ENCODE measurements around the gene PCDHGB1. TPM values are rescaled to one million over a fixed set of nuclear protein-coding genes. Genes with fewer than 3 reads are reported as not detected.
A peak's percentile ranks its signal among the peaks of the same experiment; 100 is the strongest.
"Not testable (repeated sequence)": the region's sequence is repeated elsewhere in the genome, so short reads cannot be mapped to it uniquely, and the experiment has no call there.

The PCDHGB1 gene
- total RNA-seq, 6 donors from 2014 or later, result 0.76 to 6.3 (median 1.3) TPM

DNA sequence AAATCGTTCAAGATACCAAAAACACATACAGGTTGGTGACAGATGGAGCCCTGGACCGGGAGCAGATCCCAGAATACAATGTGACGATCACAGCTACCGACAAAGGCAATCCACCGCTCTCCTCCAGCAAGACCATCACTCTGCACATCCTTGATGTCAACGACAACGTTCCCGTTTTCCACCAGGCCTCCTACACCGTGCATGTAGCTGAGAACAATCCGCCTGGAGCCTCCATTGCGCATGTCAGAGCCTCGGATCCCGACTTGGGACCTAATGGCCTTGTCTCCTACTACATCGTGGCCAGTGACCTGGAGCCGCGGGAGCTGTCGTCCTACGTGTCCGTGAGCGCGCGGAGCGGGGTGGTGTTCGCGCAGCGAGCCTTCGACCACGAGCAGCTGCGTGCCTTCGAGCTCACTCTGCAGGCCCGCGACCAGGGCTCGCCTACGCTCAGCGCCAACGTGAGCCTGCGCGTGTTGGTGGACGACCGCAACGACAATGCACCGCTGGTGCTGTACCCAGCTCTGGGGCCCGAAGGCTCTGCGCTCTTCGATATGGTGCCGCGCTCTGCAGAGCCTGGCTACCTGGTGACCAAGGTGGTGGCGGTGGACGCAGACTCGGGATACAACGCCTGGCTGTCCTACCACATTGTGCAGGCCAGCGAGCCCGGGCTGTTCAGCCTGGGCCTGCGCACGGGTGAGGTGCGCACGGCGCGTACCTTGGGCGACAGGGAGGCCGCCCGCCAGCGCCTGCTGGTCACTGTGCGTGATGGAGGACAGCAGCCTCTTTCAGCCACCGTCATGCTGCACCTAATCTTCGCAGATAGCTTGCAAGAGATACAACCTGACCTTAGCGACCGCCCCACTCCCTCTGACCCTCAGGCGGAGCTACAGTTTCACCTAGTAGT lies 21.9 kb downstream of the PCDHGB1 start:
- TF ChIP-seq, protein P1, sequence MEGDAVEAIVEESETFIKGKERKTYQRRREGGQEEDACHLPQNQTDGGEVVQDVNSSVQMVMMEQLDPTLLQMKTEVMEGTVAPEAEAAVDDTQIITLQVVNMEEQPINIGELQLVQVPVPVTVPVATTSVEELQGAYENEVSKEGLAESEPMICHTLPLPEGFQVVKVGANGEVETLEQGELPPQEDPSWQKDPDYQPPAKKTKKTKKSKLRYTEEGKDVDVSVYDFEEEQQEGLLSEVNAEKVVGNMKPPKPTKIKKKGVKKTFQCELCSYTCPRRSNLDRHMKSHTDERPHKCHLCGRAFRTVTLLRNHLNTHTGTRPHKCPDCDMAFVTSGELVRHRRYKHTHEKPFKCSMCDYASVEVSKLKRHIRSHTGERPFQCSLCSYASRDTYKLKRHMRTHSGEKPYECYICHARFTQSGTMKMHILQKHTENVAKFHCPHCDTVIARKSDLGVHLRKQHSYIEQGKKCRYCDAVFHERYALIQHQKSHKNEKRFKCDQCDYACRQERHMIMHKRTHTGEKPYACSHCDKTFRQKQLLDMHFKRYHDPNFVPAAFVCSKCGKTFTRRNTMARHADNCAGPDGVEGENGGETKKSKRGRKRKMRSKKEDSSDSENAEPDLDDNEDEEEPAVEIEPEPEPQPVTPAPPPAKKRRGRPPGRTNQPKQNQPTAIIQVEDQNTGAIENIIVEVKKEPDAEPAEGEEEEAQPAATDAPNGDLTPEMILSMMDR (IDR thresholded peaks at IDR 0.05), result no peak
- TF ChIP-seq EP300 (IDR thresholded peaks at IDR 0.05) (no peak), POLR2AphosphoS5 (IDR thresholded peaks at IDR 0.05) (no peak), POLR2A (IDR thresholded peaks at IDR 0.05) (no peak)
- no peak overlapping the region for H3K27ac ChIP-seq
- ATAC-seq (ENCODE audit: low FRiP score in 2 of 2) (no peak), DNase-seq (peak in 1 of 2 donors; percentile 73)
- peaks cover 0 to 3% (median 0%) of the 10 kb centered on the region in 4 donors for H3K27me3 ChIP-seq
- H3K9me3 ChIP-seq, result peaks cover 55 to 89% (median 79%) of the 10 kb centered on the region in 4 donors
- WGBS, 2 donors, result 33 to 36% methylated on average over 32 to 50 of the region's 69 CpGs
- H3K36me3 ChIP-seq, result no peaks in the 10 kb centered on the region
- no peak overlapping the region for H3K4me3 ChIP-seq
- H3K4me1 ChIP-seq, result no peaks in the 10 kb centered on the region

DNA sequence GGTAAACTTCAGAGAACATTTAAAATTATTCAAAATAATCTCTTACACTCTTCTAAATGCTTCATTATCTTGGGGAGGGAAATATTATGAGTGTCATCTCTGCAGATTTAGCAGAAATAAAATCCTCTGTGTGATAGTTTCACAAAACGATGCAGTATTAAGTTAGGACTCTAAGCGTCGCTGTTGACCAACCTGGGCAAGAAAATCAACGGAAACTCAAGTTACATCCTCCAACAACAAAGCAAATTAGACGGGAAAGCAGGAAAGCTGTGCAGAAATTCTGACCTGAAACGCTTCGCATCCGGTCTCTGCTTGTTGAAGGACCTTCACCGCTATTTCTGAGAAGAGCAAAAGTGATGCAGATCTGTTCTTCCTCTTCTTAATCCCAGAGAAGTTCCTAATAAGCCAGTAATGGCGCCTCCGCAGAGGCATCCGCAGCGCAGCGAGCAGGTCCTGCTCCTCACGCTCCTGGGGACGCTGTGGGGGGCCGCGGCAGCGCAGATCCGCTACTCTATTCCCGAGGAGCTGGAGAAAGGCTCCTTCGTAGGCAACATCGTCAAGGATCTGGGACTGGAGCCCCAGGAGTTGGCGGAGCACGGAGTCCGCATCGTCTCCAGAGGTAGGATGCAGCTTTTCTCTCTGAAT lies 23.9 kb downstream of the PCDHGB1 start, which contains the start of gene PCDHGA6:
Gene PCDHGA6, plus strand, starts transcription at position 219 of the 645 bp plus-strand sequence. Its CDS starts 193 bp downstream, at position 412.
- H3K9me3 ChIP-seq, result peaks cover 68 to 89% (median 83%) of the 10 kb centered on the region in 4 donors

DNA sequence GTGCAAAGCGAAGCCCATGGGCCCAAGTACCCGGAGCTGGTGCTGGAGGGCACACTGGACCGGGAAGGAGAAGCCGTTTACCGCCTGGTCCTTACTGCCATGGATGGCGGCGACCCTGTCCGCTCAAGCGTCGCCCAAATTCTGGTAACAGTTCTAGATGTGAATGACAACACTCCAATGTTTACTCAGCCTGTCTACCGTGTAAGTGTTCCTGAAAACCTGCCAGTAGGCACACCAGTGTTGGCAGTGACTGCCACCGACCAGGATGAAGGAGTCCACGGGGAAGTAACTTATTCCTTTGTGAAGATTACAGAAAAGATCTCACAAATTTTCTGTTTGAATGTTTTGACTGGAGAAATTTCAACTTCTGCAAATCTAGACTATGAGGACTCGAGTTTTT lies 24.7 kb downstream of the PCDHGB1 start:
- H3K9me3 ChIP-seq, result peaks cover 68 to 83% (median 82%) of the 10 kb centered on the region in 4 donors
- 57 to 65% methylated on average over 6 to 14 of the region's 14 CpGs for WGBS, 2 donors
- no peak overlapping the region for H3K27ac ChIP-seq
- DNase-seq (peak in 1 of 2 donors; percentile 32), ATAC-seq (ENCODE audit: low FRiP score in 2 of 2) (no peak)
- no peaks in the 10 kb centered on the region for H3K36me3 ChIP-seq
- no peak for TF ChIP-seq POLR2AphosphoS5 (IDR thresholded peaks at IDR 0.05)
- H3K4me3 ChIP-seq, result no peak overlapping the region
- no peaks in the 10 kb centered on the region for H3K27me3 ChIP-seq
- no peaks in the 10 kb centered on the region for H3K4me1 ChIP-seq

More for the DNA sequence above, 23.9 kb downstream of the PCDHGB1 start, which contains the start of gene PCDHGA6:
- H3K27me3 ChIP-seq, result no peaks in the 10 kb centered on the region
- 13 to 21% methylated on average over 22 to 27 of the region's 27 CpGs for WGBS, 2 donors
- TF ChIP-seq, protein P1 (IDR thresholded peaks at IDR 0.05), result peak in 2 of 6 experiments; percentile 10 to 25
- TF ChIP-seq POLR2A (IDR thresholded peaks at IDR 0.05) (no peak), POLR2AphosphoS5 (IDR thresholded peaks at IDR 0.05) (no peak), EP300 (IDR thresholded peaks at IDR 0.05) (no peak)
- H3K27ac ChIP-seq, result no peak within 1 kb of the TSS
- DNase-seq, result peak in 1 of 2 donors; percentile 59
- peak within 1 kb of the TSS in 3 of 4 donors; percentile 7 to 33 (median 7) for H3K4me3 ChIP-seq
- ATAC-seq (ENCODE audit: low FRiP score in 2 of 2), result no peak
- H3K4me1 ChIP-seq, result no peaks in the 10 kb centered on the region
- no peaks in the 10 kb centered on the region for H3K36me3 ChIP-seq

DNA sequence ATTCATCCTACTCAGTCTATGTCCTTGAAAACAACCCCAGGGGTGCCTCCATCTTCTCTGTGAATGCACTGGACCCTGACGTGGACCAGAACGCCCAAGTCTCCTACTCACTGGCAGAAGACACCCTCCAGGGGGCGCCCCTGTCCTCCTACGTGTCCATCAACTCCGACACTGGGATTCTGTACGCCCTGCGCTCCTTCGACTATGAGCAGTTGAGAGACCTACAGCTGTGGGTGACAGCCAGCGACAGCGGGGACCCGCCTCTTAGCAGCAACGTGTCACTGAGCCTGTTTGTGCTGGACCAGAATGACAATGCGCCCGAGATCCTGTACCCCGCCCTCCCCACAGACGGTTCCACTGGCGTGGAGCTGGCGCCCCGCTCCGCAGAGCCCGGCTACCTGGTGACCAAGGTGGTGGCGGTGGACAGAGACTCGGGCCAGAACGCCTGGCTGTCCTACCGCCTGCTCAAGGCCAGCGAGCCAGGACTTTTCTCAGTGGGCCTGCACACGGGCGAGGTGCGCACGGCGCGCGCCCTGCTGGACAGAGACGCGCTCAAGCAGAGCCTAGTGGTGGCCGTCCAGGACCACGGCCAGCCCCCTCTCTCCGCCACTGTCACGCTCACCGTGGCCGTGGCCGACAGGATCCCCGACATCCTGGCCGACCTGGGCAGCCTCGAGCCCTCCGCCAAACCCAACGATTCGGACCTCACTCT lies 25.7 kb downstream of the PCDHGB1 start:
- H3K9me3 ChIP-seq, result peaks cover 65 to 78% (median 74%) of the 10 kb centered on the region in 4 donors
- H3K27me3 ChIP-seq, H3K36me3 ChIP-seq, H3K4me3 ChIP-seq, H3K27ac ChIP-seq, H3K4me1 ChIP-seq: not testable (repeated sequence)
- 42 to 47% methylated on average over 10 to 19 of the region's 48 CpGs for whole genome bisulfite sequencing, 2 donors
- ATAC-seq (ENCODE audit: low FRiP score in 2 of 2) (peak in 1 of 2 donors; percentile 11), DNase-seq (peak in 1 of 2 donors; percentile 53)

DNA sequence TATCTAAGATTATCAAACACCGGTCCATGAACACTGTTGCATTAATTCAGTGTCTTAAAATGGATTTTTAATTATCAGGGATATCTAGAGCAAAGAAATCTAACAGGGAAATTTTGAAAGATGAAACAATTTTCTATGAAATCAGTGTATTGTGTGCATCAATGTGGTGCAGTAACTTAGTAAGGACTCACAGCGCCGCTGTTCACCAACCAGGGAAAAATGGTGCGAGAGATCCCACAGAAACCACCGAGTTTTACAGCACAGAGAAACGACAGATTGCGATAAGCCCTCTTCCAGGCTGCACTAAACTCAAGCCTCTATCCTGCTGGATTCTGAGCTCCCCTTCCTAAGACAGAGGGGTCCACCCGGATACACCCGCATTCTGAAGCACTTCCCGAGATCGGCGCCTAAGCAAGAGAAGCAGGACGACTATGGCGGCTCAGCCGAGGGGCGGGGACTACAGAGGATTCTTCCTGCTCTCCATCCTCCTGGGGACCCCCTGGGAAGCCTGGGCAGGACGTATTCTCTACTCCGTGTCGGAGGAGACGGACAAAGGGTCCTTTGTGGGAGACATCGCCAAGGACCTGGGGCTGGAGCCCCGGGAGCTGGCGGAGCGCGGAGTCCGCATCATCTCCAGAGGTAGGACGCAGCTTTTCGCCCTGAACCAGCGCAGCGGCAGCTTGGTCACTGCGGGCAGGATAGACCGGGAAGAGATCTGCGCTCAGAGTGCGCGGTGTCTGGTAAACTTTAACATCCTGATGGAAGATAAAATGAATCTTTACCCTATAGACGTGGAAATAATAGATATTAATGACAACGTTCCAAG lies 32.8 kb downstream of the PCDHGB1 start, which contains the start of gene PCDHGA7:
Gene PCDHGA7, plus strand, starts transcription at position 274 of the 826 bp plus-strand sequence. Its CDS starts 158 bp downstream, at position 432.
- DNase-seq, result no peak
- Histone ChIP-seq H3K9me3 (peaks cover 40 to 74% (median 60%) of the 10 kb centered on the region in 4 donors), H3K4me3 (peak within 1 kb of the TSS in 3 of 4 donors; percentile 9 to 34 (median 29)), H3K27ac (no peak within 1 kb of the TSS), H3K4me1 (no peaks in the 10 kb centered on the region), H3K36me3 (no peaks in the 10 kb centered on the region), H3K27me3 (no peaks in the 10 kb centered on the region)
- TF ChIP-seq, protein P1 (IDR thresholded peaks at IDR 0.05), result no peak
- no peak for TF ChIP-seq POLR2A (IDR thresholded peaks at IDR 0.05)
- TF ChIP-seq EP300 (IDR thresholded peaks at IDR 0.05), result no peak
- no peak for TF ChIP-seq POLR2AphosphoS5 (IDR thresholded peaks at IDR 0.05)
- WGBS, 2 donors, result 10 to 30% methylated on average over 14 to 37 of the region's 37 CpGs
- ATAC-seq (ENCODE audit: low FRiP score in 2 of 2), result peak in 1 of 2 donors; percentile 34
